ENCODE results near the gene PRKCZ.

Gene PRKCZ

DNA sequence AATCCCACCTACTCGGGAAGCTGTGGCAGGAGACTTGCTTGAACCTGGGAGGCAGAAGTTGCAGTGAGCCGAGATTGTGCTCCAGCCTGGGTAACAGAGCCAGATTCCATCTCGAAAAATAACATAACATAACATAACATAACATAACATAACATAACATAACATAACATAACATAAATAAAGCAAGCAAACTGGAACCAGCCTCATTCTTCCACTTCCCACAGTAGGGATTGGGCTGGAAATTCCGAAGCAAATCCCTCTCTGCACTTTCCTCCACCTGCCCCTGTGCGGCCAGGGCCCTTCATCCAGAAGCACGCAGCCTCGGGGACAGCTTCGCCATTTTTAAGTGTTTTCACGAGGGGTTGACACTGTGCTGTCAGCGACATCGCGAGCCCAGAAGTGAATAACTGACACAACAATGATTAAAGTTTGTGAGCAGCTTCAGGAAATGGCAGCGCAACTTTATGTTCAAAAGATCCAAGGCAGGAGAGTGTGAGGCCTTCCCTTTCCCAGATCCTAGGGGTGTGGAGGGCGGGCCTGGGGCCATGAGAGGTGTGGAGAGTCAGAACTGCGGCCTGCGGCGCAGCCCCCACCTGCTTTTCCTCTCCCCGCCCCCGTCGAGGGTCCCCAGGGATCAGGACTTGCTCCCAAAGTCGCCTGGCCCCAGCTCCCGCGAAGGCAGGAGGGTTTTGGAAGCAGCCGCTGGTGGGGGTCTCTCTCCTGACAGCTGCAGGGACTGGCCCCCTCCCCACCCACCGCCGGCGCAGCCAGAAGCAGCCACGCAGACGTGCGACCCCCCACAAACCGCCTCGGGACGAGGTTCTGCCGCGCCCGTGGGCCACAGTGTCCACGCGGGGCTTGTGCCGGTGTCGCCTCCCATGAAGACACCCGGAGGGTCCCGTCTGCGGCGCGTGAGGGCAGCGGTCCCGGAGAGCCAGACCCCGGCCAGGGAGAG, 31.7 kb upstream of the PRKCZ start:
- no peak overlapping the region for H3K4me3 ChIP-seq
- intact Hi-C loops (cut with DNase I; ENCODE audit: low total_unique reads), result no loop called here
- H3K4me1 ChIP-seq, result peaks cover 0 to 14% (median 7%) of the 10 kb centered on the region in 4 donors
- no peak for DNase-seq
- H3K9me3 ChIP-seq, result no peaks in the 10 kb centered on the region
- peaks cover 0 to 81% of the 10 kb centered on the region in 2 donors for H3K27me3 ChIP-seq
- H3K36me3 ChIP-seq, result no peaks in the 10 kb centered on the region
- TF ChIP-seq, protein P1, sequence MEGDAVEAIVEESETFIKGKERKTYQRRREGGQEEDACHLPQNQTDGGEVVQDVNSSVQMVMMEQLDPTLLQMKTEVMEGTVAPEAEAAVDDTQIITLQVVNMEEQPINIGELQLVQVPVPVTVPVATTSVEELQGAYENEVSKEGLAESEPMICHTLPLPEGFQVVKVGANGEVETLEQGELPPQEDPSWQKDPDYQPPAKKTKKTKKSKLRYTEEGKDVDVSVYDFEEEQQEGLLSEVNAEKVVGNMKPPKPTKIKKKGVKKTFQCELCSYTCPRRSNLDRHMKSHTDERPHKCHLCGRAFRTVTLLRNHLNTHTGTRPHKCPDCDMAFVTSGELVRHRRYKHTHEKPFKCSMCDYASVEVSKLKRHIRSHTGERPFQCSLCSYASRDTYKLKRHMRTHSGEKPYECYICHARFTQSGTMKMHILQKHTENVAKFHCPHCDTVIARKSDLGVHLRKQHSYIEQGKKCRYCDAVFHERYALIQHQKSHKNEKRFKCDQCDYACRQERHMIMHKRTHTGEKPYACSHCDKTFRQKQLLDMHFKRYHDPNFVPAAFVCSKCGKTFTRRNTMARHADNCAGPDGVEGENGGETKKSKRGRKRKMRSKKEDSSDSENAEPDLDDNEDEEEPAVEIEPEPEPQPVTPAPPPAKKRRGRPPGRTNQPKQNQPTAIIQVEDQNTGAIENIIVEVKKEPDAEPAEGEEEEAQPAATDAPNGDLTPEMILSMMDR (IDR thresholded peaks at IDR 0.05), result no peak
- H3K27ac ChIP-seq, result no peak overlapping the region

DNA sequence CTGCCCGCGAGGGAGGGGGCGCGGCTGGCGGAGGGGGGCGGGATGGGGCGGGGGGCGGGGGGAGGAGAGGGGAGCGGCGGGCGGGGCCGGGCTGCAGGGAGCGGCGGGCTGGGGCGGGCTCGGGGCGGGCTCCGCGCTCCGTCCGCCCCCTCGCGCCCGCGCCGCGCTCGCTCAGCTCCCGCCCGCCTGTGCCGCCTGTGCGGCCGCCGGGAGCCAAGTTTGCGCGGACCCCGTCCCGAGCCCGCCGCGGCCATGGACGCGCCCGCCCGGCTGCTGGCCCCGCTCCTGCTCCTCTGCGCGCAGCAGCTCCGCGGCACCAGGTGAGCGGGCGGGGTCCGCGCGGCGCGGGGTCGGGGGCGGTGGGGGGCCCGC, 31.1 kb upstream of the PRKCZ start, which contains the start of gene GABRD:
TSS of gene GABRD (plus strand) at position 174 of the 372 bp plus-strand sequence. CDS start at position 253, 79 bp downstream.
- DNase-seq, result no peak
- TF ChIP-seq, protein P1 (IDR thresholded peaks at IDR 0.05), result no peak
- H3K4me3 ChIP-seq, result peak within 1 kb of the TSS in 1 of 2 donors; percentile 22

DNA sequence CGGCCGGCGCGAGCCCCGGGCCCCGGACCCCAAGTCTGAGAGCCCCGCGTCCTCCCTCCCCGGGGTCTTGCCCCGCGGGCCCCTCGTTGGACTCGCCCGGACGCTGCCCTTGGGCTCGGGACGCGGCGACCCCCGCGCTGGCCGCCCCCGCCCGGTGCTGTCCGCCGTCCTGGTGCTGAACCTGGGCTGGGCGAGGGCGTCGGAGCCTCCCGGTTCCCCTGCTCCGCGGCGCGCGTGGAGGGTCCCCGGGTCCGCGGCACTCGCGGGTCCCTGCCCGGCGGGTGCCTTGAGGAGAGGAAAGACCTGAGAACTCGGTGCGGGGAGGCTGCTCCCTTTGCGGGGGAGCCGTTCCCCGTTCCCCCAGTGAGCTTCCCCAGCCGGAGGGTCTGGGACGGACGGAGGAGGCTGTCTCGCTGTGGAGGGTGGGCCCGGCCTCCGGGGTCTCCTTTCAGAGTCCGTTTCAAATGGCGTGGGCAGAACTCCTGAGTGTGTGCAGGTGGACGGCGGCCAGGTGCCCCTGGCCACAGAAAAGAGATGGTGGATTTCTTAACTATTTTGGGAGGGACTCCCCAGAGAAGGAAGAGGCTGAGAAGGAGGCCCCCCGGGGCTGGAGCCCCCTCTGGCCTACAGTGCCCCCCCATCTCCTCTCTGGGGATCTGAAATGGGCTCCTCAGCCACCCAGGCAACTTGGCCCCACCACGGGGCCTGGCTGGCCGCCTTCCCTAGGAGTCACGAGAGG, 30.5 kb upstream of the PRKCZ start:
- Histone ChIP-seq H3K4me3 (peak overlapping the region in 1 of 2 donors; percentile 22), H3K4me1 (peaks cover 0 to 14% (median 7%) of the 10 kb centered on the region in 4 donors), H3K9me3 (no peaks in the 10 kb centered on the region), H3K36me3 (no peaks in the 10 kb centered on the region), H3K27me3 (peaks cover 0 to 84% of the 10 kb centered on the region in 2 donors), H3K27ac (no peak overlapping the region)
- DNase-seq, result no peak
- TF ChIP-seq, protein P1 (IDR thresholded peaks at IDR 0.05), result no peak
- intact Hi-C loops (cut with DNase I; ENCODE audit: low total_unique reads), result no loop called here

More for the DNA sequence above, 31.1 kb upstream of the PRKCZ start, which contains the start of gene GABRD:
- Histone ChIP-seq H3K27ac (no peak within 1 kb of the TSS), H3K4me1 (peaks cover 0 to 14% (median 7%) of the 10 kb centered on the region in 4 donors), H3K9me3 (no peaks in the 10 kb centered on the region), H3K27me3 (peaks cover 0 to 81% of the 10 kb centered on the region in 2 donors), H3K36me3 (no peaks in the 10 kb centered on the region)
- intact Hi-C loops (cut with DNase I; ENCODE audit: low total_unique reads), result no loop called here

DNA sequence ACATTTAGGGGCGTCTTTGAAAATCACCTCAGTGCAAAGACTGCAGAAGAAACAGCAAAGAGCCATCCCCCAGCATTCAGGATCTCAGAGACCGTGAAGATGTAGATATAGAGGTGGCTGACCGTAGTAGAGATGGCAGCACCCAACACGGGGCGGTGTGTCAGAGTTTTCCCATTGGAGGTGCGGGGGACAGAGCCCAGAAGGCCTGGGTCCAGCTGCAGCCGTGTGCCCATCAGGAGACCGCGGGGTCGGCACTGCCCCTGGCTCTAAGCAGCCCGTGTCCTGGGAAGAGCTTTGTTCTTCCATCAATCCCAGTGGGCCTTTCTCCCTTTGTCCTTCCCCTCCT, 29.9 kb upstream of the PRKCZ start:
- H3K4me1 ChIP-seq, result peaks cover 0 to 14% (median 9%) of the 10 kb centered on the region in 4 donors
- no peak overlapping the region for H3K4me3 ChIP-seq
- H3K27ac ChIP-seq, result no peak overlapping the region
- peaks cover 0 to 87% of the 10 kb centered on the region in 2 donors for H3K27me3 ChIP-seq
- TF ChIP-seq, protein P1 (IDR thresholded peaks at IDR 0.05), result no peak
- no peaks in the 10 kb centered on the region for H3K36me3 ChIP-seq
- H3K9me3 ChIP-seq, result no peaks in the 10 kb centered on the region
- intact Hi-C loops (cut with DNase I; ENCODE audit: low total_unique reads), result no loop called here
- no peak for DNase-seq

DNA sequence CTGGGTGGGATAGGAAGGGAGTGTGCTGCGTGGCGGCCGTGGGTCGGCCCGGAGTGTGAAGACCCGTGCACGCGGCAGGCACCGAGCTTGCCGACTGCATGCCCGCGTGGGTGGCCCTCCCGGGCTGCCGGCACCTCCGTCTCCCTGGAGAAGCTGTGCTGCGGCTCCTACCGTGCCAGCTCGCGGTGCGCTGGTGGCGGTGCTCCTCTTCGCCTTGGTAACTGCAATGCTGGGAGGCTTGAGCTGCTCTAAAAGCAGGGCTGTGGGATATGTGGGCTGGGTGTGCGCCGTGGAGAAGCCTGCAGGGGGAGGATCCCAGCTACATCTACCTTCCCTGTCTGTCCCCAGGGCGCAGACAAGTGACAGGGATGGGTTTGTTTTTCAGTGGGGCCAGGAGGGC, 28.7 kb upstream of the PRKCZ start:
- no peaks in the 10 kb centered on the region for H3K9me3 ChIP-seq
- no peak overlapping the region for H3K4me3 ChIP-seq
- no peak overlapping the region for H3K27ac ChIP-seq
- peaks cover 0 to 18% (median 10%) of the 10 kb centered on the region in 4 donors for H3K4me1 ChIP-seq
- DNase-seq, result no peak
- TF ChIP-seq, protein P1 (IDR thresholded peaks at IDR 0.05), result no peak
- H3K27me3 ChIP-seq, result peaks cover 0 to 88% of the 10 kb centered on the region in 2 donors
- H3K36me3 ChIP-seq, result no peaks in the 10 kb centered on the region
- intact Hi-C loops (cut with DNase I; ENCODE audit: low total_unique reads), result no loop called here
